GM21390 (cell line): ENCODE data around the gene BCAP31.
"Not testable (repeated sequence)": the region's sequence is repeated elsewhere in the genome, so short reads cannot be mapped to it uniquely, and the experiment has no call there.

Experiments
- ATAC-seq: cut with Tn5 transposase; IDR thresholded peaks from one replicate; pipeline ENCODE4 v1.9.1; 2021; ENCODE audit not compliant: unreplicated experiment

The BCAP31 gene

DNA sequence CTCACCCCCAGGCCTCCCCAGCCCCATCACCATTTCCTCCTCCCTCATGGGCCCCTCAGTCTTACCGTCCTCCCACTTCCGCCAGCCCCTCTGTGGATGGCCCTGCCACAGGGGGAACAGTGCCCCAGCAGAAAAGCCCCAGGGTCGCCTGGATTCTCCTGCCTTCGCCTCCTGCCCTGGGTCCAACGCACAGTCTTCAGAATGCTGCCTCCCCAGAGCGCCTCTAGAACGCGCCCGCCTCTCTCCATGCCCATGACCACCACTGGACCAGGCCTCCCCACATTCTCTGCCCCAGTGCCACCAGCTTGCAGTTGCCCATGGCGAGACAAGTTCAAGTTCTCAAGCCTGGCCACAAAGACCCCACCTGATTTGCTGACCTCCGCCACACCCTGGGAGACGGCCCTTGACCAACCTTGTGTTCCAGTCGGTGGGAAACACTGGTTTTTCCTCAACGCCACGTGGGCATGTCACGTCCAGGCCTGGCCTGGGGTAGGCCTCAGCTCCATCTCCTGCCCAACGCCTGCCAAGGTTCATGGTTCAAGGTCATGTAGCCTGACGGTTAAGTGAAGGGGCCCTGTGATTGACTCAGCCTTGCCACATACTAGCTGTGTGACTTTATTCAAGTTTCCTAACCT lies 39.2 kb upstream of the BCAP31 start:
- no peak for ATAC-seq

DNA sequence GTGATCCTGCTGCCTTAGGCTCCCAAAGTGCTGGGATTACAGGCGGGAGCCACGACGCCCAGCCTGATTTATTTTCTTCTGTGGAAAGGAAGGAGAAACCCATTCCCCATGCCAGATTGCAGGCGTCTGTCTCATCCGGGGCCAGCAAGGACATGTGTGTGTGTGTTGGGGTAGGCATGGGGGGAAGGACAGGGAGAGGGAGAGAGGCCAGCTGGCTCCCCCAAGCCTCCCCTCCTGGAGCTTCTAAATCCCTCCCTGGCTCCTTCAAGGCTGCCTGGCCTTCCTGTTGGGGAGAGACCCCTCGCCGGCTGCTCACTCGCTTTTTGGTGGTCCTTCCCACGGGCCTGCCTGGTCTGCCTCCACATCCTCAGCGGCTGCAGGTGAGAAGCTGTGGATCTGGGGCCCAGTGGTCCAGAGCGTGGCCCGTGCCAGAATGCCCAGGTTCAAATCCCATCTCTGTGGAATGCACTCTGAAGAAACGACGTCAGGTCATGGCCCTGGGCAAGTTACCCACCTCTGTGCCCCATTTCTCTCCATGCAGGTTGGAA lies 38.5 kb upstream of the BCAP31 start:
- ATAC-seq, result no peak

DNA sequence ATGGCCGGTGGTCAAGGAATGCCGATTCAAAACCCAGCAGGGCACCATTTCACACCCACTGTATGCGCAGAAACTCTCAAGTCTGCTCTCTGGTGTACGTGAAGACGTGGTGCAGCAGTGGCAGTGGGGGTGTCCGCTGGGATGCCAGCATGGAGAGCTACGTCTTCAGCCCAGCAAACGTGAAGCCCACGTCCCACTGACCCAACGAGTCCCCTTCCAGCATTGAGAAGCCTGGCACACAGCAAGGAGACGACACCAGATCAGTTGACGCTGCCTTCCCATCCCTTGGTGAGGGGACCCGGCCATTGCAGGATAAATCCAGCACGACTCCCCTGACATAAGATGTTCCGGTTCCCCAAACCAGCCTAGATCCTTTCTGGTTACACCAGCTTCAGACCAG lies 37.7 kb upstream of the BCAP31 start:
- ATAC-seq, result no peak

DNA sequence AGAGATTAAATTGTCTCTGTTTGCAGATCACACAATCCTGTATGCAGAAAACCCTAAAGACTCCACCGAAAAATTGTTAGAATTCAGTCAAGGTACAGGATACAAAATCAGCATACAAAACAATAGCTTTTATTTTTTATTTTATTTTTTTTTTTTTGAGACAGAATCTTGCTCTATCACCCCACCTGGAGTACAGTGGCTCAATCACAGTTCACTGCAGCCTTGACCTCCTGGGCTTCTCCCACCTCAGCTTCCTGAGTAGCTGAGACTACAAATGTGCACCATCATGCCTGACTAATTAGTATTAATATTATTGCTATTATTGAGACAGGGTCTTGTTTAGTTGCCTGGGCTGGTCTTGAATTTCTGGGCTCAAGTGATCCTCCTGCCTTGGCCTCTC lies 30.9 kb upstream of the BCAP31 start:
- ATAC-seq, result no peak

DNA sequence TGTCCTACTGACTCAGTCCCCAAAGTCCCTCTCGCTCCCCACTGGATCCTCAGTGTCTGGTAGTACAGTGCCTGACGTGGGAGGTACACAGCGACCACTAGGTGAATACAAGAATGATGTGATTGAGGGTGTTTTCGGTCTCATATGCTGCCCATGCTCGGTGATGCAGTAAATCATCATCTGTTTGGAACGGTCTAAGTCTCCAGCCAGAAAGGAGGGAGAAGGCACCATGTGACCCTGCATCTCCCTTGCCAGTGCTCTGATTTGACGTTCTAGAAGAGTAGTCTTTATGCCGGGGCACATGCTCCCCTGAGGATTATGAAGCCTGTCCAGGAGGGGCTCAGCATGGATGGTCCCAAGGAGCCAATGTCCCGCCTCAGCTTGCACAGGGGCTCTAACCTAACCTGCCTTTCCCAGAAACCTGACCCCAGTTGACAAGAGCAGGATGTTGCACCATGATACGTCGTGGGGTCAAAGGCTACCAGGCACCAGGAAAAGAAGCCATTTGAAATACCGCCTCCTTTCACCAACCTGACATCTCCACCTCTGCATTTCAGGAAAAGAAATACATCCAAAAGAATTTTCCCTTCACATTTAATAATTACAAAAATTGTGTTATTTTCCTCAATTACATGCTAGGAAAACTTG lies 26.1 kb upstream of the BCAP31 start:
- ATAC-seq, result no peak

DNA sequence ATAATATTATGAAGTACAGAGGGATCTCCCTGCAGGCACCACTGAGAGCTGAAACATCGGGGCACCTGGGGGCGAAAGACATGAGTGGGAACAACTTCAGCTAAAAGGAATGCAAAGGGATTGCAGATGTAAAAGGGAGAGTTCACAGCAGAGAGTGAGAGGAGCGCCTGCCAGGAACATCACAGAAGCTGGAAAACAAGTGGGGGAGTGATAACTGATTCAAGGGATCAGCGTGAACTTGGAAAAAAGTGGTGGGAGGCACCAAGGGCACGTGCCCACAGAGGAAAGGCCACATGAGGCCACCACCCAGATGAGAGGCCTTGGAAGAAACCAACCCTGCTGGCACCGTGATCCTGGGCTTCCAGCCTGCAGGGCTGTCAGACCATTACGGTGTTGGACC lies 24.8 kb upstream of the BCAP31 start:
- not testable (repeated sequence) for ATAC-seq

DNA sequence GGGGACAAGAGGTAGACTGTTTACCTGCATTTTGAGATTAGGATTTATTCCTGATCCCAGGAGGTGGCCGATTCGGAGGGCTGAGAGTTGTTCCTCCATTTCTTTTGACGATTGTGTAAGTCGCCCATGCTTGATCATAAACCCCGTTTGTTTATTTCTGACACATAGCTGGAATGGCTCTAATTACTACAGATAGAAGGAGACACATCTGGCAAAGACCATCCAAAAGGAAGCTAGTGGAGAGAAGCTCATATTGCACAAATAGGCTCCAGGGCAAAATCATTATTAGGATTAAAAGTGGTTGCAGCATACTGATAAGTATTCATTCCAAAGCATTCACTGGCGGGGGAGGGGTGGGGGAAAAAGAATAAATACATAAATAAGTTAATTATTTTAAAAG lies 22.8 kb upstream of the BCAP31 start:
- ATAC-seq, result not testable (repeated sequence)

DNA sequence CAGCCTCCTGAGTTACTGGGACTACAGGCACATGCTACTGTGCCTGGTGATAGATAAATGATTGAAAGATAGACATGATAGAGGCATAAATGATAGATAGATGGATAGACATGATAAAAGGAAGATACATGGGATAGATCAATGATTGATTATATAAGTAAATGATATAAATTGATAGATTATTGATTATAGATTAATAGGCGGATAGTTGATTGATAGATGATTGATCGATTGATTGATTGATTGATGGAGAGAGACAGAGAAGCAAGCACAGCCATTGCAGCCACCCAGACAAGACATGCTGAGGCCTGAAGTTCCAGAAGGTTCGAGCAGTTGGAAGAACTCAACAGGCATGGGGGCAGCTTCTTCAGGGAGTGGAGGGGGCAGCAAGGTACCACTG lies 22.2 kb upstream of the BCAP31 start:
- ATAC-seq, result no peak

DNA sequence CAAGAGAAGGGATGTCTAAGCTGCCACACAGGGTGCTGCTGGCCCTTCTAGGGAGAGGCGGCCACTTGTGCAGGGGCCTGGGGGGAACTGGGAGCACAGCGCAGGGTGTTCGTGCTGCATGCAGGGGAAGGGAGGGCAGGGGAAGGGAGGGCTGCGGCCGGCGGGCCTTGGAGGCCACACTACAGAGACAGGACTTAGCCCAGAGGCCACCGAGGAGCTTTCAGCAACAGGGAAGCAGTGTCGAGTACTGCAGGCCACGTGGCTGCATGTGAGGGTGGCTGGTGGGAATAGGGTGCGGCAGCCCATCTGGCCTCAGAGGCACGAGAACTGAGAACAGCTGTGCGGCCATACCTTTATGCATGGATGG lies 20.9 kb upstream of the BCAP31 start:
- ATAC-seq, result not testable (repeated sequence)

DNA sequence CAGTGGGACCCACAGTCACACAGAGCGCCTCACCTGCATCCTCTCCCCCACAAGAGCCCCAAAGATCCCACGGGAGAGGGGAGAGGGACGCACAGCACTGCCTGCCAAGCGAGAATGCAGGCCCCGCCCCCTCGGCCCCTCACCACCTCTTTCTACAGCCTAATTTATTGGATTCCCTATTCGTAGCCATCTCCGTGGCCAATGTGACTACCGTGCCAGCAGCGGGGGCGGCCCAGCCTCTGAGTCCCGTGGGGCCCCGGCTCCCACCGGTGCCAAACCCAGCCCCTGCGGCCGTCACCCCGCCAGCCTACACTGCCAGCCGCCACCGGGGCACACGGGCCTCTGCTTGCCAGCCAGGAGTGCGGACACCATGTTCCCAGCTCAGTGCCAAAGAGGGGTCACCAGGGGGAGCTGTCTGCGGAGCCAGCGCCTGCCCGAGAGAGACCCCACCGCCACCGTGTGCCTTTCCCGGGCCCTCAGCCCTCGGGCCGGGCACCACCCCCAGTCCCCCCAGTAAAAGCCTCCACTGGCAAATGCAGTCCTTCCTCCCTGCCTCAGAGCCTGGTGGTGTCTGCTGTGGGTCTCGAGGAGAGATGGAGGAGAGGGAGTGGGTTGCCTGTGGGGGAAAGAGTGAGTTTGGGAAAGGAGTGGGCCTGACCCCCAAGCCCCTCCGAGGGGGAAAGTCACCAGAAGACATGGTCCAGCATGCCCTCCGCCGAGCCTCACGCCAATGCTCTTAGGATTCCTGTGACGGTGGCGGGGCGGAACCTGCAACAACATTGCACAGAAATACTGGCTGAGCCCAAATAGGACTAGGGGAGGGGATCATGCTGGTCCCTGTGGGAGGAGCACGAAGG lies 20.3 kb upstream of the BCAP31 start:
- ATAC-seq, result no peak

DNA sequence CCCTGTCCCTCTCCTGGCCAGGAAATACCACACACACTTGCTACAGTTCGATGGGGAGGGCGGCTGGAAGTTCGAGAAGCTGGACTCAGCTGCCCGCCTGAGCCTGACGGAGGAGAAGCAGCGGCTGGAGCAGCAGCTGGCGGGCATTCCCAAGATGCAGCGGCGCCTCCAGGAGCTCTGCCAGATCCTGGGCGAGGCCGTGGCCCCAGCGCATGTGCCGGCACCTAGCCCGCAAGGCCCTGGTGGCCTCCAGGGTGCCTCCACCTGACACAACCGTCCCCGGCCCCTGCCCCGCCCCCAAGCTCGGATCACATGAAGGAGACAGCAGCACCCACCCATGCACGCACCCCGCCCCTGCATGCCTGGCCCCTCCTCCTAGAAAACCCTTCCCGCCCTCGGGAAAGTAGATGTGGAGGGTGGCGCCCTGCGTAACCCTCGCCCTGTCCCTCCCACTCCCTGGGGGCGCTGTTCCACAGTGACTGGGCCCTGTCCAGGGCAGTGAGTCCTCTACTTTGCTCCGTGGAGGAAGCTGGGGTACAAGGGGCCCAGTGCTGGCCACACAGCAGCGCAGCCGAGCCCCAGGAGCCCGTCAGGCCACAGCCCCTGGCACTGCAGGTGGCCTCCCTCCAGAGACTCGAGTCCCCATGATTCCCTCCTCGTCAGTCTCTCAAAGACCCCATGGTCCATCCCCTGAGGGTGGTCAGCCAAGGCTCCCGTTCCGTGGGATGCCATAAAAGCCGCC lies 19.5 kb upstream of the BCAP31 start:
- not testable (repeated sequence) for ATAC-seq

DNA sequence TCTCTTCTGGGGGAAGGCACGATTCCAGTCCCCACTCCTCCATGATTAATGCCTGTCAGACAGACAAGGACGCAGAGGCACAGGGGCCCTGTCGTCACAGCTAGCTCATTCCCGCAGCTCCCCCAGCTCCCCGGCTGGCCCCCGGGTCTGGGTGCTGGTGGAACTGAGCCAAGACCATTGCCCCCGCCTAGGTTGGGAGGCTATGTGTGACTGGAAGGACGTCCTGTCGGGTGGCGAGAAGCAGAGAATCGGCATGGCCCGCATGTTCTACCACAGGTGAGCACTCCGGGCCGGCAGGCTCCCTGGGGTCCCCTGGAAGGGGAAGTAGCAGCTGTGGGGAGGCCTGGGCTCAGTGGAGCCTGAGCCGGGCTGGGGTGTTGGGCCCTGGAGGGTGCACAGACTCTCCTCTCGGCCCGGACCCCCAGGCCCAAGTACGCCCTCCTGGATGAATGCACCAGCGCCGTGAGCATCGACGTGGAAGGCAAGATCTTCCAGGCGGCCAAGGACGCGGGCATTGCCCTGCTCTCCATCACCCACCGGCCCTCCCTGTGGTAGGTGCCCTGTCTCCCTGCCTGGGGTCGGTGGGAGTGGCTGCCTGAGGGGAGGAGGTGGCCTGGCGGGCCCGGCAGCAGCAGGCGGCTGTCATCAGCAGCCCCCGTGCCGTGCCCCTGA lies 18.7 kb upstream of the BCAP31 start:
- ATAC-seq, result not testable (repeated sequence)

DNA sequence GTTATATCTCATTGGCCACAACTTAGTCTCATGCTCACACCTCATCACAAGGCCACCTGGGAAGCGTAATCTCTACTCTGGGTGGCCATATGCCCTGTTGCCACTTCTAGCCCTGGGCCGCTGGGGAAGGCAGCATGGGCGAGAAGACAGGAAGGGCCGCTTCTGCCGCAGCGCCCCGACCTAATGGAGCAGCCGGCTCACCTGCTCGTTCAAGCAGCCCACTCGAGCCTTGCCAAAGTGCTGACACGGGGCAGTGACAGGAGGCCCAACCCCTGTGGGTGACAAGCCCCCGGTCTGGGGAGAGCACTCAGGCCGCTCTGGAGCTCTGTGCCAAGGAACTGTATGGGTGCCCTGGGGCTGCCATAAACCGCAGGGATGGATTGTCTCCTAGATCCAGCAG lies 17.9 kb upstream of the BCAP31 start:
- ATAC-seq, result not testable (repeated sequence)

DNA sequence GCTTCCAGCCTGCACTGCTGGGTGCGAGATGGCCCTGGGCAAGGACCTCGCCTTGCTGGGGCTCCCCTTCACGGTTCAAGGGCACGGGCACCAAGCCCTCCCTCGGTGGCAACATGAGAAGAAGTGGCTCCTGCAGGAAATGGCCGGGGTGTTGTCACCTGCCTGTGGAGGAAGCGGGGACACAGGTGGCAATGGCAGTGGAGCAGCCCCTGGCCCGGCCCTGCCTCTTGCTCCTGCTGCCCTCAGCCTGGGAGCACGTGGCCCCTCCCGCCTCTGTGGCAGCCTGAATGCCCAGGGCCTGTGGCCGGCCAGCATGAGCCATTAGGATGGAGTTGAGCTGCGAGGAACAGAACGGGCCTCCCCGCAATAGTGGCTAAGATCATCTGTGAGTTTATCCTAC lies 17.3 kb upstream of the BCAP31 start:
- no peak for ATAC-seq

DNA sequence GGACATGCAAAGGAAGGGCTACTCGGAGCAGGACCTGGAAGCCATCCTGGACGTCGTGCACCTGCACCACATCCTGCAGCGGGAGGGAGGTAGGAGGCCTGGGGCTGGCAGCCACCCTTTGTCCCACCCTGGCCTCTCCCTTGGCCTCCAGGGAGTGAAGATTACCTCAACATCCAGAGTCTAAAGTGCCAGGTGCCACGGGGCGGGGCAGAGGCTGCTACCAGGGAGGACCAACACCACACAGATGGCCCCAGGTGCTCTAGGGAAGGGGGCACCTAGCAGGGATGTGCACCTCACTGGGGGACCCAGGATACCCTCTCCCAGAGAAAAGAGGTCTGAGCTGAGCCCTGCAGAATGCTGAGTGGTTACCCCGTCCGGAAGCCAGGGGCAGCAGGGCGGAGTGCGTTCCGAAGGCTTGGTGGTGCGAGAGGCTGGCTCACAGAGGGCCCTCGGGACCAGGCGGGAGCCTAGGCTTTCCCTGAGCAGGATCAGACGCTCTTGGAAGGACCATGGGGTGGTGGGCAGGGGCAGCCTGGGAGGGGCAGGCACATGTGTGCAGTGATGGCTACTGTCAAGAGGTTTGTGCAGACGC lies 16.5 kb upstream of the BCAP31 start:
- ATAC-seq, result no peak

DNA sequence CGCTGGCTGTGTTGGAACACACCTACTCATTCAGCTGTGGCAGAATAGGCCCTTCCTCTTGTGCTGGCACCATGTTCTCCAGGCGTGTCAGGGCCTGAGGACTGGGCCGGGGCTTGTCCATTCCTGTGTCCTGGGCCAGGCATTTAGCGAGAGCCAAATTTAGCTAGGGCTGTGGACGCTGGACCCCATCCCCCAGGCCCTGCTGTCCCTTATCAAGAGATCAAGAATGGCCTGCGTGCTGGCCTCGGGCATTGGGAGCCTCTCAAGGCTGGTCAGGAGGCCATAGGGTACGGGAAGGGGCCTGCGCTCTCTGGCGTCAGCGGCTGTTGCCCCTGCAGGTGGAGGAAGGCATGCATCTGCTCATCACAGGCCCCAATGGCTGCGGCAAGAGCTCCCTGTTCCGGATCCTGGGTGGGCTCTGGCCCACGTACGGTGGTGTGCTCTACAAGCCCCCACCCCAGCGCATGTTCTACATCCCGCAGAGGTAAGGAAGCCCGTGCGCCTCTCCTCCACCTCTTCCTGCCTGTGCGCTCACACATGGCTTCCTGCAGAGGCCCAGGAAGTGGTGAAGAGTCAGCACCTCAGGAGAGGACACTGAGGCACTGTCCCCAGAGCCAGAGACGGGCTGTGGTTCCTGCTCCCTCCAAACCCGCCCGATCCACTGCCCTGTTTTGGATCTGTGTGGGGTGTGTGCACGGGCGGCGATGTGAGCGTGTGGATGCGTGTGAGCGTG lies 15.7 kb upstream of the BCAP31 start:
- no peak for ATAC-seq

DNA sequence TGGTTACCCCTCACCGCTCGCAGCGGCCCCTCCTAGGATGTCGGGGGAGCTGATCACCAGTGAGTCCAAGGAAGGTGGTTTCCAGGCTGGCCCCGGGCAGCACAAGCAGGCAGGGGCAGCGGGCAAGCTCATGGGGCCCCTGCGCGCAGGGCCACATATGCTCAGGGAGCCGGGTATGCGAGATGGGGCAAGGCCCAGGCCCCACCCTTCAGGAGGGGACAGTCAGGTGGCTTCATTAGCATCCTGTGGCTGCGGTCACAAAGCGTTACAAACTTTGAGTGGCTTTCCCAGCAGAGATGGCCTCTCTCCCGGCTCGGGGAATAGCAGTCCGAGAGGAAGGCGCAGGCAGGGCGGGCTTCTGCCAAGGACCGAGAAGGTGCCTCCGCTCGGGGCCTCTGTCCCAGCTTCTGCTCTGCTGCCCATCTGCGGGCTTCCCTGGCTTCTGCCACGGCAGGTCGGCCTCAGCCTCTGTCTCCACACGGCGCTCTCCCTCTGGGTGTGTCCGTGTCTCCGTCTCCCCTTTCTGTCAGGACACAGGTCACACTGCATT lies 13.9 kb upstream of the BCAP31 start:
- ATAC-seq, result no peak

DNA sequence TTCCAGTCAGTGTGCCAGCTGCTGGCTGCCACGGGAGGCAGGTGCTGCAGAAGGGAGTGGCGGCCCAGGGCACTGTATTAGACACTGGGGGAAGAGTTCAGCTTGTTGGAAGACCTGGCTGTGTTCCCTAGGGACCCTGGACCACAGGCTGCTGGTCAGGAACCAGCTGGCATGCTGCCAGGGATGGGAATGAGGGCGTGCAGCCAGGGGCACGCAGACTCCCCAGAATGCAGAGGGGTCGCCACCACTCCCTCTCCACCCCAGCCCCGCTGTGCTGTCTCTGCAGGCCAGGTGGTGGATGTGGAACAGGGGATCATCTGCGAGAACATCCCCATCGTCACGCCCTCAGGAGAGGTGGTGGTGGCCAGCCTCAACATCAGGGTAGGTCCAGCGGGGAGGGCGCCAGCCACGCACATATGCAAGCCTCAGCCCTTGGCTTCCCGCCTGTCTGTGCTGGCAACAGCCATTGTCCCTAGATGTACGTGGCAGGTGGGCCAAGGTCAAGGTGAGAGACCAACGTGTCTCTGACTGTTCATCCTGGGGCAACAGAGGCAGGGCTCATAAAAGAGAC lies 12.8 kb upstream of the BCAP31 start:
- ATAC-seq, result no peak
